ENCODE measurements around the gene PDE4D.

GRCh38 chr5:59093329-59093728 lies 800.2 kb downstream of the PDE4D start:
- TF ChIP-seq POLR2A (IDR thresholded peaks at IDR 0.05), result no peak
- no peak for TF ChIP-seq CTCF (IDR thresholded peaks at IDR 0.05)

Data from esophagus squamous epithelium (tissue), 4 donors.